Stomach (tissue), 4 donors: ENCODE results near the gene SCG5.
"Not testable (repeated sequence)": the region's sequence is repeated elsewhere in the genome, so short reads cannot be mapped to it uniquely, and the experiment has no call there.

Experiments used
- CTCF ChIP-seq, 7 experiments: fragments of 450-650 bp in 4 of 7; fragments of 200-600 bp in 3 of 7; sonication (generic) in 3 of 7; IDR thresholded peaks; one replicate each; pipeline ENCODE4 v1.5.1; 2016 to 2019; ENCODE audit warnings: antibody characterized with exemption in 7 of 7, control low read depth in 2 of 7, mild to moderate bottlenecking in 1 of 7
- EP300 ChIP-seq: sonication (generic); formaldehyde crosslinking; IDR thresholded peaks from one replicate; pipeline ENCODE4 v1.6.1; 2017; ENCODE audit warnings: antibody characterized with exemption
- POLR2A ChIP-seq, 4 donors: fragments of 450-650 bp; IDR thresholded peaks; one replicate each; pipeline ENCODE4 v1.6.1; 2016; ENCODE audit warnings: antibody characterized with exemption in 4 of 4, control low read depth in 2 of 4, mild to moderate bottlenecking in 1 of 4, moderate library complexity in 1 of 4
- POLR2AphosphoS5 ChIP-seq, 3 donors: sonication (generic); formaldehyde crosslinking; IDR thresholded peaks; one replicate each; pipeline ENCODE4 v1.6.1; 2016; ENCODE audit warnings: antibody characterized with exemption in 3 of 3

DNA sequence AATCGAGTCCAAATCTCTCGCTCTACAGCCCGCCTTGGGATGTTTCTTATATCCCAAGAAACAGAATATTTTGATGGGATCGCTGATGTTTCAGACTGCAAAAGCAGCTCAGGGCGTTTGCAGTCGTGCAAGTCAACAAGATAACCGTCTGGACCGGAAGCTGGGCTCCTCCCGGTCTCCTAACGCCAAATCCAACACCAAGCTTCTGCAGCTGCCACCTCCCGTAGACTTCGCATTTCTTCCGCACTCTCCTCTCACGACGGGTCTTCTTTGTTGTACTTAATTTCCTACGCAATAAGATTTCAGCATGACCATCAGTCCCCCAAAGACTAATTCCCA is 26.8 kb upstream of the SCG5 start:
- not testable (repeated sequence) for TF ChIP-seq POLR2A (IDR thresholded peaks at IDR 0.05); CTCF (IDR thresholded peaks at IDR 0.05); EP300; POLR2AphosphoS5 (IDR thresholded peaks at IDR 0.05)
